GM06990 (cell line): ENCODE measurements around the gene YWHAB.

Experiments used
- DNase-seq: peaks from one replicate; pipeline ENCODE4 v3.0.0-alpha.2; 2011; ENCODE audit not compliant: insufficient read length; ENCODE audit errors: extremely low read depth
- H3K27me3 ChIP-seq: replicated peaks from 2 replicates; pipeline ENCODE4 v1.6.0; 2011; ENCODE audit warnings: low read length; ENCODE audit not compliant: control insufficient read depth, insufficient read depth
- H3K36me3 ChIP-seq: 2 replicates; pipeline ENCODE4 v1.5.1; 2011; ENCODE audit warnings: low read length; ENCODE audit not compliant: control insufficient read depth, insufficient read depth
- H3K4me3 ChIP-seq: replicated peaks from 2 replicates; pipeline ENCODE4 v1.5.1; 2011; ENCODE audit warnings: low read depth, mild to moderate bottlenecking, control low read depth, low read length
- CTCF ChIP-seq: IDR thresholded peaks from 2 replicates; pipeline ENCODE4 v1.5.1; 2011; ENCODE audit warnings: low read length, control low read depth, mild to moderate bottlenecking, inconsistent platforms; ENCODE audit not compliant: insufficient read depth, poor library complexity, severe bottlenecking

YWHAB gene

DNA sequence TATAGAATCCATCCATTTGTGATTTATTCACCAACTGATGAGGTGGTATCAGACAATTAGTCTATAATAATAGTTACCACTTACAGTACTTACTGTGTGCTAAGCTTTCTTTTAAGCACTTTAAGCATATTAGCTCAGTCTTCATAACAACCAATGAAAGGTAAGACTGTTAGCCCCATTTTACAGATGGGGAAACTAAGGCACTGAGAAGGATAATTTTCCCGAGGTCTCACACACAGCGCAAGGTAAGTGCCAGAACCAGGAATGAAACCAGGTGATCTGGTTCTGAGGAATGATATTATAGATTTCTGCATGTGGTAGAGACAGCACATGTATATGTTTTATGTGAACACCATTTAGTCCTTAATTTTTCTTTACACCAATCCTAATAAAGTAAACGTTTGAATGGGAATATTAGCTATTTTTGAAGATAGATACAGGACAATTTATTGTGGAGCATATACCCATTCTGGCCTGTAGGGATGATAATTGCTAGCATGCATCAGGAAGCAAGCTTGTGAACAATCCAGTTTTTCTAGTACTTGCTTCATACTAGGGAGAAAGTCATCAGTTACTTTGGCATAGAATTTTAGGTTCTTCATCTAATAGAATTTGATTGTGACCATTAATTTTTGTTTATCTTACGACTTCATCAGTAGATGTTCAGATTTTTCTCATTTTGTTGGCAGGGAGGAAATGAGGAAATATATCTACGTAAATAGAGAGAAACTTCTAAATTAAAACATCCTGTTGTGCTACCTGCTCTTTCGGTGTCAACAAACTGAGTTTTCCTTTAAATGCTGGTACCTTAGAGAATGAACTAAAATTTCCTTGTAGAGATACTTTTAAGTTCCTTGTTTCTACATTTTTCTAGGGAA, 3.0 kb downstream of the YWHAB start:
- peak; percentile 25 for TF ChIP-seq CTCF
- Histone ChIP-seq H3K4me3 (peak overlapping the region; percentile 94), H3K36me3 (no peaks in the 10 kb centered on the region; the same call in 1 of the 2 replicates), H3K27me3 (no peaks in the 10 kb centered on the region)
- no peak for DNase-seq

GRCh38 chr20:44891826-44892225, 6.3 kb downstream of the YWHAB start:
- no peak for DNase-seq
- no peaks in the 10 kb centered on the region; the same call in 1 of the 2 replicates for H3K36me3 ChIP-seq
- H3K4me3 ChIP-seq, result no peak overlapping the region
- no peaks in the 10 kb centered on the region for H3K27me3 ChIP-seq
- TF ChIP-seq CTCF, result no peak

- H3K27me3 ChIP-seq, result no peaks in the 10 kb centered on the region
- H3K4me3 ChIP-seq, result no peak overlapping the region
- no peak for TF ChIP-seq CTCF
- no peaks in the 10 kb centered on the region; the same call in 1 of the 2 replicates for H3K36me3 ChIP-seq
- no peak for DNase-seq
Observed at GRCh38 chr20:44894959-44895358, 9.5 kb downstream of the YWHAB start.

DNA sequence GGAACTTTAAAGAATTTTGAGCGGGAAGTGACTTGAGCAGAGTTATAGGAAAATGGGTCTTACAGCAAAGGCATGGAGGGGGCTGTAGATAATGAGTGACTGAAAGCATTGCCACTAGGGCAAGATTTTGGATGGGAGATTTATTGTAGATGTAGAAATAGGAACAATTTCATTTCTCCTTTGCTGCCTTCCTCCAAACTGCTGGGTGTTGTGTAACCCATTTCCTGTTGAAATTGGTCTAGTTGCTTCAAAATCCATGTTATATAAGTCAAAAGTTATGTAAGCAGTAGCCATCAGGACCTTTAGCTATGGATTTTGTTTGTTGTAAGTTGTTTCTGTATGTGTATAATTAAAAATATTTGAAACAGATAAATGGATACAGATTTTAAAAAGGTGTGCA, 11.1 kb downstream of the YWHAB start:
- H3K36me3 ChIP-seq, result peaks cover 5% of the 10 kb centered on the region
- H3K4me3 ChIP-seq, result no peak overlapping the region
- DNase-seq, result no peak
- no peak for TF ChIP-seq CTCF
- no peaks in the 10 kb centered on the region for H3K27me3 ChIP-seq

GRCh38 chr20:44897133-44897532, 11.6 kb downstream of the YWHAB start:
- Histone ChIP-seq H3K27me3 (no peaks in the 10 kb centered on the region), H3K36me3 (peaks cover 7% of the 10 kb centered on the region), H3K4me3 (no peak overlapping the region)
- no peak for TF ChIP-seq CTCF
- no peak for DNase-seq
